MCF 10A (cell line): Measurements from ENCODE around the gene WFS1. TPM values are rescaled to one million over a fixed set of nuclear protein-coding genes. Genes with fewer than 3 reads are reported as not detected.

Source experiments
- BruUV-seq: library from RNA; stranded (reverse); fragments of 400-500 nt; replicated peaks from 2 replicates; lab custom pipeline; 2021; lab: Mats Ljungman, UMichigan
- CTCF ChIA-PET: fragments of 300-600 bp; sonication (Branson Sonifier 250); formaldehyde crosslinking; extraction: SDS; loops from one replicate; lab custom pipeline; 2021; ENCODE audit warnings: antibody characterized with exemption, inconsistent platforms; lab: Yijun Ruan, JAX
- POLR2A ChIA-PET: fragments of 300-600, 350-650 bp; sonication (Branson Sonifier 250); formaldehyde crosslinking; extraction: SDS; loops from one replicate; lab custom pipeline; 2020; ENCODE audit warnings: antibody characterized with exemption, inconsistent platforms; lab: Yijun Ruan, JAX
- DNase-seq: peaks from one replicate; pipeline ENCODE4 v3.0.0-alpha.2; 2018; ENCODE audit not compliant: unreplicated experiment
- H3K27ac Mint-ChIP-seq: one replicate; pipeline ENCODE4 v1.8.0; 2022; ENCODE audit warnings: mild to moderate bottlenecking, low read depth, mixed read lengths; ENCODE audit not compliant: unreplicated experiment
- H3K27me3 Mint-ChIP-seq: one replicate; pipeline ENCODE4 v1.8.0; 2022; ENCODE audit warnings: mixed read lengths; ENCODE audit not compliant: insufficient read depth, unreplicated experiment
- H3K36me3 Mint-ChIP-seq: one replicate; pipeline ENCODE4 v1.8.0; 2022; ENCODE audit warnings: mild to moderate bottlenecking, moderate library complexity, mixed read lengths; ENCODE audit not compliant: insufficient read depth, unreplicated experiment
- H3K4me1 Mint-ChIP-seq: one replicate; pipeline ENCODE4 v1.8.0; 2022; ENCODE audit warnings: mixed read lengths; ENCODE audit not compliant: insufficient read depth, unreplicated experiment
- H3K4me3 Mint-ChIP-seq: one replicate; pipeline ENCODE4 v1.8.0; 2022; ENCODE audit warnings: mild to moderate bottlenecking, moderate library complexity, mixed read lengths; ENCODE audit not compliant: unreplicated experiment
- H3K9me3 Mint-ChIP-seq: one replicate; pipeline ENCODE4 v1.8.0; 2022; ENCODE audit warnings: mixed read lengths; ENCODE audit not compliant: unreplicated experiment
- intact Hi-C: fragments of 100-400 bp; cut with micrococcal nuclease; formaldehyde crosslinking; loops from 2 replicates; pipeline ENCODE4 v1.14.1; 2022
- total RNA-seq: library from RNA; stranded (reverse); gene quantifications from 2 replicates; pipeline ENCODE4 v1.2.3, GENCODE V29; 2022
- TF ChIP-seq, protein P1 (sequence below): fragments of 200-600 bp; IDR thresholded peaks from one replicate; pipeline ENCODE4 v1.8.0; 2022; ENCODE audit warnings: antibody characterized with exemption, mild to moderate bottlenecking; ENCODE audit not compliant: unreplicated experiment

The WFS1 gene
- total RNA-seq, 1 experiment from 2014 or later: 41.7 TPM

DNA sequence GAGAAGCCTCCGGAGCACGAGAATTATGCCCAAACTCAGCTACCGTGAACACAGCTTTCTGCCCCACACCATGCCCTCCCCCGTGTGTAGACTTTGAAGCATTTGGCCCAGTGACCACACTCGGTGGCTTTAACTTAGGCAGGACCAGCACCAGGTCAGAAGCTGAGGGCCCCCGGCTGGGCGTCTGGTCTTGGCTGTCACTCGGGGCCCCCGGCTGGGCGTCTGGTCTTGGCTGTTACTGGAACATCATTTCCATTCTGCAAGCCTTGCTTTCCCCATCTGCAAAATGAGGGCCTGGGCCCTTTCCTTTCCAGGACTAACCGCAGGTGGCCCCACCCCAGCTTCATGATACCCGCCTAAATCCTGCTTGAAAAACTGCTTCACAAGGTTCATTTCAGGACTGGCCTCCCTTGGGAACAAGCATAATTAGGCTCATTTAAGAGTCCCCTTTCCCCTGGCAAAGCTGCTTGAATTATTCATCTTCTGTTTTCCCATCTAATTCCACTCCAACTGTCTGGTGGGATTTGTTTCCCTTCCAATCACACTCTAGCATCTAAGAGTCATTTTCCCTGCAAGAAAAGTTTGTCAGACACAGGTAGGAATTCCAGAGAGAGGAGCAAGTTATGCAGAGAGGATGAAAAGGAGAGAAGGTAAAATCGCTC is 82.5 kb downstream of the WFS1 start:
- ChIA-PET POLR2A (no interaction called here), CTCF (no interaction called here)
- intact Hi-C loops: no loop called here
- no peak overlapping the region for H3K4me3 Mint-ChIP-seq
- DNase-seq: no peak
- no peaks in the 10 kb centered on the region for H3K9me3 Mint-ChIP-seq
- BruUV-seq: no TSS peak
- H3K27me3 Mint-ChIP-seq: no peaks in the 10 kb centered on the region
- H3K27ac Mint-ChIP-seq: no peak overlapping the region
- TF ChIP-seq, protein P1, sequence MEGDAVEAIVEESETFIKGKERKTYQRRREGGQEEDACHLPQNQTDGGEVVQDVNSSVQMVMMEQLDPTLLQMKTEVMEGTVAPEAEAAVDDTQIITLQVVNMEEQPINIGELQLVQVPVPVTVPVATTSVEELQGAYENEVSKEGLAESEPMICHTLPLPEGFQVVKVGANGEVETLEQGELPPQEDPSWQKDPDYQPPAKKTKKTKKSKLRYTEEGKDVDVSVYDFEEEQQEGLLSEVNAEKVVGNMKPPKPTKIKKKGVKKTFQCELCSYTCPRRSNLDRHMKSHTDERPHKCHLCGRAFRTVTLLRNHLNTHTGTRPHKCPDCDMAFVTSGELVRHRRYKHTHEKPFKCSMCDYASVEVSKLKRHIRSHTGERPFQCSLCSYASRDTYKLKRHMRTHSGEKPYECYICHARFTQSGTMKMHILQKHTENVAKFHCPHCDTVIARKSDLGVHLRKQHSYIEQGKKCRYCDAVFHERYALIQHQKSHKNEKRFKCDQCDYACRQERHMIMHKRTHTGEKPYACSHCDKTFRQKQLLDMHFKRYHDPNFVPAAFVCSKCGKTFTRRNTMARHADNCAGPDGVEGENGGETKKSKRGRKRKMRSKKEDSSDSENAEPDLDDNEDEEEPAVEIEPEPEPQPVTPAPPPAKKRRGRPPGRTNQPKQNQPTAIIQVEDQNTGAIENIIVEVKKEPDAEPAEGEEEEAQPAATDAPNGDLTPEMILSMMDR: no peak
- no peaks in the 10 kb centered on the region for H3K36me3 Mint-ChIP-seq
- H3K4me1 Mint-ChIP-seq: no peaks in the 10 kb centered on the region

Other genes with a start within 250 kb of the WFS1 start
- gene JAKMIP1, start 69.3 kb upstream of the WFS1 start, total RNA-seq: not detected in 2 replicates
- gene PPP2R2C, start 202.8 kb downstream of the WFS1 start, total RNA-seq: 3.6 and 7.5 TPM in 2 replicates